Stimulated activated CD4-positive, alpha-beta T cell treated with anti-CD3 and anti-CD28 coated beads, Interleukin-1b, Interleukin-23, amount 100 ng/mL, for 24 hours (primary cell): ENCODE results near the gene PYGM.
A peak's percentile ranks its signal among the peaks of the same experiment; 100 is the strongest.

Experiments used
- DNase-seq, 4 experiments: peaks; one replicate each; pipeline ENCODE4 v3.0.0-alpha.2; 2020; ENCODE audit warnings: low read depth in 4 of 4, low spot score in 1 of 4

The PYGM gene

DNA sequence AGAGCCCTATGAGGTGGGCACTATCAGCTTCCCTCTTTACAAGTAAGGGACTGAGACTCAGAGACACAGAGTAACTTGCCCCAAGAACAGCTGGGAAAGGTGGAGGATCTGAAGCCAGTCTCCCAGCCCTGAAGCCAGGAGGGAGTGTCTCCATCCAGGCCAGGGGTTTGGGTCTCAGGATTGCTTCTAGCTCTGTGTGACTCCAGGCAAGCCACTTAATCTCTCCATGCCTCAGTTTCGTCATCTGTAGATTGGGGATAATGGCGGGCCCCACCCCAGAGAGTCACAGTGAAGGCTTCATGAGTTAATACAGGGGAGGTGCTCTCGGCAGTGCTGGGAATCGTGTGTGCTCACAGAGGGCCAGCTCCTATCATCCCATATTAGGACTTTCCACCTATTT lies 32.7 kb upstream of the PYGM start:
- no peak for DNase-seq

DNA sequence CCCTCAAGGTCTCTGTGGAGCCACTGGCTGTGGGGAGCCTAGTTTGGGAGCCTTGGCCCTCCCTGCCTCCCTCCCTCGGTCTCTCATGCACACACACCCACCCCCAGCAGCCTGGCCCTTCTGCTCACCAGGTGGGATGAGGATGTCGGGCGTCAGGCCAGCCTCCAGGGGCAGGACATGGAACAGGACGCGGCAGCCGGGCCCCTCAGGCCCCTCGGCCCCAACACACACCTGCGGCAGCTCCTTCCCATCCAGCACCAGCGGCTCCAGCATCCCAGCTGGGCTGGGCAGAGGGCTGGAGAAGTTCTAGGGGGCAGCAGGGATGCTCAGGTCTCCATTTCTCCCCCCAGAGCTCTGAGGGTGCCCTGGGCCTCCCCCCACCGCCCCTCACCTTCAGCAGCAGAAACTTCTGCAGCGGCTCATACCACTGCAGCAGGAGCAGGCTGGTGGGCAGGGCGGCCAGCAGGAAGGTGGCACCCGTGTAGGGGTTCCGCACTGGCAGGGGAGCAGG lies 32.1 kb upstream of the PYGM start:
- no peak for DNase-seq

DNA sequence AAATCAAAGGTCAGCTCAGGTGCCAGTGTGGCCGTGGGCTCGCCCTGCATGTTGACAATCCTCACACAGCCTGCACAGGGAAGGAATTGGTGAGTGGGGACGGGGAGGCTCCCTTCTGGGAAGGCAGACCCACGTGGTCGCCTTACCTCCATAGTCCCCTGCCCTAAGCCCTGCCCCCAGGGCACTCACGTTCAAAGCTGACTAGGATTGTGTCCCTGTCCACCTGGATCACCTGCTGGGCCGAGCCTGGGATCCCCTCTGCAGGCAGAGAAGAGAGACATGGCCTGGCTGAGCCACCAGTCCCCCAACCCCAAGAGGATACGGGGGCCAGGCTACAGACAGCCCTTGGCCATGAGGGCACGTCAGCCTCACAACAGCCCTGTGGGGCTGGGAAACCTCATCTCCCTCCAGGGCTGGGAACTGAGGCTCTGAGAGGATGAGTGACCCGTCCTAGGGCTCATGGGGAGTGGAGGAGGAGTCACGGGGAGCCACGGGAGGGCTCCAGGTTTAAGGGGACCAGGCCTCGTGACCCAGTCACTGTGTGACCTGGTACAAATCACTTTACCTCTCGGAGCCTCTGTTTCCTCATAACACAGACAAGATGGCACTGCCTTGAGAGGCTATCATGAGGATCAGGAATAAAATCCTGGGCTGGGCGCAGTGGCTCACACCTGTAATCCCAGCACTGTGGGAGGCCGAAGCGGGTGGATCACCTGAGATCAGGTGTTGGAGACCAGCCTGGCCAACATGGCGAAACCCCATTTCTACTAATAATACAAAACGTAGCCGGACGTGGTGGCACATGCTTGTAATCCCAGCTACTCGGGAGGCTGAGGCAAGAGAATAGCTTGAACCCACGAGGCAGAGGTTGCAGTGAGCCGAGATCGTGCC lies 30.7 kb upstream of the PYGM start:
- no peak for DNase-seq

DNA sequence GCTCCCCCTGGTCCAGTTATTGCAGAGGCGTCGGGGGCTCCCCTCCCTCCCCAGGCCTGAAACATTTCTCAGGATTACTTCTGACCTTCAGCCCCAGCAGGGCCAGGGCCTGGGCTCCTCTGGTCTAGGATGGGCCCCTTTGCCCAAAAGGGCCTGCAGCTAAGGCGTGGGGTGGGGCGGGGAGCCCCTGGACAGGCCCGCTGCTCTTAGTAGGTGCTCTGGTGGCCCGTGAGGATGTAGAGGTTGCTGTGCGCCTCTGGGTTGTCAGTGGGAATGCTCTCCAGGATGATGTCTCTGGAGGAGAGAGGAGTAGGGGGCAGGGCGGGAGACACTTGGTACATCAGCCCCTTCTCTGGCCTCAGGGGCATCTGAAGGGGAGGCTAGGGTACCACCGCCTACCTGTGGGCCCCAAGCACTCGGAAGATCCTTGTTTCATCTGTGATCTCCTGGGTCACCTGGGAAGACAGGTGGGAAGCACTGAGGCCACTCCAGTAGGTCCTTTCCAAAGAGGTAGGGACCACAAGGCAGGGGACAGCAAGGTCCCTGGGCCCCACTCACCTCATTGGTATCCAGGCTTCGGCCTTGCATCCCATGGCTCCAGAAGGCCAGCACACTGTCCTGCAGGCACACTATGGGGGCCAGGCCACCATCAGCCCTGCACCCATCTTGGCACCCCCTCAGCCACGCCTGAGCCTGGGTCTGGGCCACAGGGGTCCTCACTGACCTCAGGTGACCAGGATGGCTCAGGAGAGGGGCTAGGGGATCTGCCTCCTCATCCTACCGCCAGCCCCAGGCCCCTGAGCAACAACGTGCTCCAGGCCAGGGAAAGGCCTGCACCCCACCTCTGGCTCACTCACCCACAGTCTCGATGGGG lies 29.8 kb upstream of the PYGM start:
- no peak for DNase-seq

DNA sequence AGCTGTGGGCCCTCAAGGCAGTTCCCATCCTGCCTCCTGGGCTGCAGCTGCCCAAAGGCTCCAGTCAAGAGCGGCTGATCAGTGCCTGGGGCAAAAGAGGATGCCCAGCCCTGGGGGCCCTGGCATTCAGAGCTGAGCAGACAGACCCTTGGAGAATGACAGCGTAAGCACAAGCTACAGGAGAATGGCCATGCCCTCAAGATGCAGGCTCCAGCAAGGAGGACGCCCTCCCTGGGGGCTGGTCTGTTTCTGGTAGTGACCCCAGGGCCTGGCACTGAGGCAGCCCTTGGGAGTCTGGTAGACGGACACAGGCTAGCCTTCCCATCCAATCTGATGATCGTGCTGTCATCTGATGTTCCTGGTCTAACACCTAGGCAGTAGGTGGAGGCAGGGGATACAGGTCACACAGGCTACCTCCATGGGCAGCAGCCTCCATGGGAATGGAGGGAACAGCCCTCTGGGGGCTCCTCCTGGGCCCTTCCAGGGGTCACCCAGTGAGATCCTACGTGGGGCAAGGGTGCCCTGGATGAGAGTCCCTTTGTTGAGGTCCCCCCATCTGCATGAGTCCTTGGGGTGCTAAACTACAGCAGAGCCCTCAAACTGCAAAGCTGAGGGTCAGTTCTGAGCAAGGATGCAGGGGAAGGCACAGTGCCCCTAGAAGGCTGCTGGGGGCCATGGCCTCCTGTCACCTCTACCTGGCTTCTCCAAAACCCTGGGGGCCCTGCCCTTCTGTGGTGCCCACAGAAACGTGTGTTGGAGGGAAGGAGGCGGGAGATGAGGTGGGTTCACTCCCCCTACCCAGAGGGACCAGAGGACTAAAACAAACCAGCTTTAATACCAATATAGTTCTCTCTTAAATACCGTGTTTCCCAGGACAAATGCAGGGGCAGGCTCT lies 28.8 kb upstream of the PYGM start:
- no peak for DNase-seq

DNA sequence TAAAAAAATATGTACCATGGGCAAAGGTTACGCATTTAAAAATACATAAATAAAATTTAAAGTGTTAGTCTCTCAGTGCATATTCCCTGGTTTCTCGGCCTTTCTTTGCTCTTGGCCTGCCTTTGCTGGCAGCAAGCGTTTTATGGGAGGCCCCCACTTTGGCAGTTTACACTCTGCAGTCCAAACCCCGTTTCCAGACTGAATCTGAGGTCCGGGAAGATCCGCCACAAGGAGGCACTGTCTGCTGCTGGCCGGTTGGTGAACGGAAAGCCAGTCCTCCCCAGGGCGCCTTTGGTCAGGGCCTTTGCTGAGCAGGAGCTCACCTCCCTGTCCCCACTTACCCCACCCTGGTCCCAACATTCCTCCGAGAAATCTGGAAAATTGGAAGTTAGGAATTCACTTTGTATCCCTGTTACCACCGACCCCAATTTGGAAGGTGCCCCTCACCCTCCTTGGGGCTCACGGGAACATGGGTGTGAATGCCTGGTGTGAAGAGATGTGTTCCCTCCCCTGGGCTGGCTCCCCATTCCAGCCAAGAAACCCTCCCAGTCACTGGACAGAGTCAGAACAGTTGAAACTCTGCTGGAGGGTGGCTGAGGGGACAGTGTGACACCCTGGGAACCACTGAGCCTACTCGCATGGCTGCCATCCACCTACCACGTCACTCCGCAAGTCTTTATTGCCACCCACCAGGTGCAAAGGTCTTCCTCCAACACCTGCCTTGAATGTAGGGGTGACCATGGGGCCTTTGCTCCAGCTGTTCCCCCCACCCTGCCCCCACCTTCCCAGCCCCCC lies 27.9 kb upstream of the PYGM start:
- no peak for DNase-seq

DNA sequence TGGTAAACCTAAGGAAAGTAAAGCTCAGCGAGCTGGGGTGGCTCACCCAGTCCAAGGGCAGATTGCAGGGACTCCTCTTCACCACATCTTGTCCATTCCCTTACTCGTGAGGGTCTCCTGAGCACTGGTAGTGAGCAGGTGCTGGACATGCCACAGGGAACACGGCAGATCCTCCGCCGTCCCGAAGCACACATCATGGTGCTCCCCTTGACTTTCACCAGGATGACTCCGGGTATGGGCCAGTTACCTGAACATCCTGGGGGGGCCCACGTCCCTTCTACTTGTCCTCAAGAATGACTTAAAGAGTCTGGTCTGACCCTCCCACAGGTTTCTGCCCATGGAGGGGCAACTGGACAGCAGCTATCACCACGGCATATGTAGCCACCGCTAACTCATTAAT lies 26.5 kb upstream of the PYGM start:
- no peak for DNase-seq

DNA sequence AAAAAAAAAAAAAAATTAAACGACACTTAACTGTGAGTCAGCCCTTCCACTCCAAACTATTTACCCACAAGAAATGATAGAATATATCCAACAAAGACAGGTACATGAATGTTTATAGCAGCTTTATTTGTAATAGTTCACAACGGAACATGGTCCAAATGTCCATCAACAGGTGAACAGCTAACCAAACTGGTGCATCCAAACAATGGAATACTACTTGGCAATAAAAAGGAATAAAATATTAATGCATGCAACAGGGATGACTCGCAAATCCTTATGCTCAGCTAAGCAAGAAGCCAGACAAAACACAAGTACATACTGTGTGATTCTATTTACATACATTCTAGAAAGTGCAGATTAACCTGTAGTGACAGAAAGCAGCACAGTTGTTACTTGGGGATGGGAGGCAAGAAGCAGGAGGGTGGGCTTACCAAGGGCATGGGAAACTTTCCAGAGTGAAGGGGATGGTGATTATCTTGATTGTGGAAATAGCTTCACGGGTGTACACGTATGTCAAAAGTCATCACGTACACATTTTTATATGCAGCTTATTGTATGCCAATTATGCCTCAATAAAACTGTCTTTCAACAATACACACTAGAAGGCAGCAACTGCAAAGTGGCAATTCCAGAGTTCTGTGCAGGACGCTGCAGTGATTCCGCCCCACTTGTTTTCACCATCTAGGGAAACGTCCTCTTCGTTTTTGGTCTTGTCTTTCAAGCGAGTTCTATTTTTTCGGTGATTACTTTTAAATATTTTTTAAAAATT lies 25.2 kb upstream of the PYGM start:
- DNase-seq = no peak

DNA sequence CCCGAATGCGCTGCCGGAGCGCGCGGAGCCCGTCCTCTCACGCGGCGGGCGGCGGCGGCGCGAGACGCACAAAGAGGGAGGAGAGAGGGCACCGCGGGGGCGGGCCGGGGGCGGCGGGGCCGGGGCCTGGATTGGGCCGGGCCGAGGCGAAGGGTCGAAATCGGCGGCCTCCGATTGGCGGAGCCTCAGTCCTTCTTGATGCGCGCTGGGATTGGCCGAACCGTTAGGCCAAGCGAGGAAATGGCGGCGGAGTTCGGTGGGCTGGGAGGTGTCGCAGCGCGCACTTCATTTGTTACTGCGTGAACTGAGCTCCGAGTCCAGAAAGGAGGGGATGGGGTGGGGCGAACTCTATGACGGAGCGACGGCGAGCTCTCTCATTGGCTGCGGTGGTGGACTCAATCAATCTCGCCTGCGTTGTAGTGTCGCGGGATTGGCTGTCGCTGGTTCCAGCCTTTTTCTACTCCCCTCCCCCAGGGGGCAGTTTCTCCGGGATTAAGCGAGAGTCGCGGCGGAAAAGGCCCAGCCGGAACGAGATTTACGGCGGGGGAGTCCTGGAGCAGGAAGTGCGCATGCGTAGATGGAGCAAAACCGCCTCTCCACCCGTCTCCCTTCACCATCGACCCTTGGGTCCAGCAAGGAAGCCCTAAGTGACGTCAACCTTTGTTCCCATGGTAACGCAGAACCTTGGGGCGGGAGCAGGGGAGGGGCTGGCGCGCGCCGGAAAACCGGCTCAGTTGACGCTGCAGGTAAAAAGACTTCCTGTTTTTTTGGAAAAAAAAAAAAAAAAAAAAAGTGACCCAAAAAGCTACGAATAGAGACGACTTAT lies 18.9 kb upstream of the PYGM start, which contains the start of gene SF1:
Gene SF1, minus strand, starts transcription at position 70 of the 826 bp plus-strand sequence. CDS start 150 bp downstream, outside the sequence.
- peak; percentile 94 to 98 (median 97) for DNase-seq

DNA sequence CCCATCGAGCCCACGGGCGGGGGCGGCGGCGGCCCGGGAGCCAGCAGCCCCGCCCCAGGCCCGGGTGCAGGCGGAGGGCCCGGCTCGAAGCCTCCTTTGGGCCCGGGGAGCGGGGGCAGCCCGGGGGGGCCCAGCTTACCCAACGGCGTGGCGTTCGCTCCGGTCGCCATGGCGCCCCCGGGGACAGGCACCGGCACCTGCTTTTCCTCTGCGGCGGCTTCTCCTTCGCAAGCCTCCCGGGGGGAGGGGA lies 18.4 kb upstream of the PYGM start:
- no peak for DNase-seq

DNA sequence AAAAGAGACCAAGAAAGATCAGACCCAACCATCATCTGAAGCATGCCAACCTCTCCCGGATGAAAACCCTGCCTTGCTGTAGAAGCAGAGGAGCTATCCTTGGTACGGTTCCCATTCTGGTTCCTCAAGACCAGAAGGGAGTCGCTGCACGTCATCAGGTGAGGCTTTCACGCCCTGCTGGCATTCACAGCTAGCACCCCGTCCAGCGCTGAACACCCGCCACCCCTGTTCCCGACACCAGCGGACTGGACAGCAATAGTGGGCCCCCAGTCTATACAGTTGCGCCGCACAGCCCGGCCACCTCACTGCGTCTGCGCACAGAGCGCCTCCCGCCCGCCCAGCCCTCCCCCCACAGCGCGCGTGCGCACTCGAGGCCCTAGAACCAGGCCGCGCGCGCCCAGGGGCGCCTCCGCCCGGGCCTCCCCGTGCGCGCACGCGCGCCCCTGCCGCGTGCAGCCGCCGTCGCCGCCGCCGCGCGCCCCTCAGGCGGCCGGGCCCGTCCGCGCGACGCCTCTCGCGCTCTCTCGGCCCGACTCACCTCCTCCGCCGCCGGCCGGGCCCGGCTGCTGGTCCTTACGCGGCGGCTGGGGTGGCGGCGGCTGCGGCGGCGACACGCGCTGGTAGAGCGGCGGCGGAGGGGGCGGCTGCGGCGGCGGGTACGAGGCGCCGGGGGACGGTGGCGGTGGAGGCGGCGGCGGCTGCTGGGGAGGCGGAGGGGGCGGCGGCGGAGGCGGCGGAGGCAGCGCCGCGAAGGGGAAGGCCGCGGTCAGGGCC lies 17.9 kb upstream of the PYGM start:
- peak; percentile 56 to 74 (median 68) for DNase-seq

DNA sequence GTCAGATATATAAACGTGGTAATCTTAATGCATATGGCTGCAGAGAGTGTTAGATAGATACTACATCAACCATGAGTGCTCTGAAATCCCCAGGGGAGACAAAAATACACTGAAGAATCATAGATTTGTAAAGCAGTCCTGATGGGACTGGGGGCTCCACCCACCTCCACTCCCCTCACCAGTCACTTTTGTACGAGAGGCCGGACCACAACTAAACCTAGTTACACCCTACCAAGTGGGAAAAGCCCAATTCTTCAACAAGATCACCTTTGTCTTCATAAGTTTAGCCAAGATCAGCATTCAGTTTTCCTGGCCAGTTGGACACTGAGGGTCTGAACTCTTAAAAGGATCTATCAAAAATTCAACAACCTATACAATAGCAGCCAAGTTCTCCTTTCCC lies 17.1 kb upstream of the PYGM start:
- DNase-seq = no peak

DNA sequence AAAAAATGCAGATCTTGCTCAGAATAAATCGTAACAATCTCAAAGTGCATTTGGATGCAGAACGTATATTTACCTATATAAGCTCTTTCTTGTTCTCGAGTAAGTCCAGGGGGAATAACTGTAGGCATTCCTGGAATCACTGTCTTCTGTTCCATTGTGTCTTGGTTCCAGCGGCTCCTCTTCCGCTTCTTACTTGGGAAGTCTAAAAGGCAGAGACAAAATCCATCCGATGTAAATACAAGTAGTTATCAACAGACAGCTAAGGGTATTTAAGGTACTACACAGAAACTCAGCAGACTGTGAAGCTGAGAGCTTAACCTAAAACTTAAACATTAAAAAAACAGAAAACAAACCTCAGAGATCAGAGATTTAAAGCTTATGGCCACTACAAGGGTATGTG lies 16.7 kb upstream of the PYGM start:
- DNase-seq = no peak

DNA sequence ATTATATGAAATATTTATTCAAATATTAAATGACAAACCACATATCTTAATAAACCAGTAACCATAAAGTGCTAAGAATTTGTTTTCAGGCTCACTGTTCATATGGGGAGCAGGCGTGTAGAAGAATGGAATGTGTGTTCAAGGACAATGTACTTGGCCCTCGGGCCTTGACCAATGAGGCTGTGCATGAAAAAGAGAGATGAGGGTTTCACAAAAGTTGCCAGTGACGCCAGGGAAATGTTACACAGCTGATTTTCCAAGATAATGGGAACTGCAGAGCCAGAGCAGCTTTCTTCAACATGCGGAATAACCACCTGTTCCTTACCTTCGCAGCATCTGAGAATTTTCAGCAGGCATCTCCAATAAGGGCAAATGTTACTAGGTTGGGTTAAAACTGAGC lies 14.4 kb upstream of the PYGM start:
- DNase-seq = no peak

DNA sequence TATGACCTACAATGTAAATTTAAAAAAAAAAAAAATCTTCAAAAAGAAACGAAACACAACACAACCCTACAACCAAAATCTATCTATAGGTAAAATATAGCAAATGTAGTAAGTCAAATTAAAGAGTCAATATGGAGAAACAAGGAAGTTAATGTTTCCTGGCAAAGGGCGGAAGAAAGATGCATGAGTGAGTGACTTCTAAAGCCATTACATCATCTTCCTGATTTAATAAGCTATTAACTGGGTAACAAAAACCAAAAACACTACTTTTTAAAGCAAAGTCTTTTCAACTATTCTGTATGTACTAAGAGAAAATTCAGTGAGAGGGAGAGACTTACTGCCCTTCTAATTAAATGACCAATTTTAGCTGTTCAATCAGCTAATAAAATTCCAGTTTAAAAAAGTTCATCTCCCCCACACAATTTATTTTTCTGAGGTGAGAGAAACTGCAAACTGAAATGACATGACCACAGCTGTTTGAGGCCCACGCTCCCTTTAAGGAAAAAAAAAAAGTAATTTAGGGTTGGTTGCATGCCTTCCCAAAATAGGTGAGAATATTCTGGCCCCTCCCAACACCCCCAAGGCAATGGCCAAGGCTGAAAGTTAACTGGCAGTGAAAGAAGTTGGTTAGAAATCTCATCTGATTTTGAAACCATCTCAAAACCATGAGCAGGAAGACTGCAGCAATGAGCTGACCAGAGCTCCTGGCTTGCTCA lies 12.7 kb upstream of the PYGM start:
- DNase-seq = no peak

DNA sequence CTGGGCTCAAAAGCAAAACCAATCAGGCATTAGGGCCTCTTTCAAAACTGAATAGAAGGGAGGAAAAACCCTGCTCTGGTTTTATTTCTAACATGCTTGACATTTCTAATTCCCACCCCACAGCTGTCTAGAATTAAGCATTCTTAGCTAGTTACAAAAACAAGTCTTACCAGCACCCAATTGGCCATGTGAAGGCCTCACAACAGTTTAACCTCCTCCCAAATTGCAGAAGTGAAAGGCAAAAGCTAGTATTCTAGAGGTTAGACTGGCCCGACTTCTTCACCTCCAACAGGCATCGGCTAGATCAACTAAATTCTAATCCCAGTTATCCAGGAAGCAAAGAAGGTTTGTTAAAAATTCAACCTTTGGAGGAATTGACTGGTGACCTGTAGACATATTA lies 12.1 kb upstream of the PYGM start:
- DNase-seq = no peak

DNA sequence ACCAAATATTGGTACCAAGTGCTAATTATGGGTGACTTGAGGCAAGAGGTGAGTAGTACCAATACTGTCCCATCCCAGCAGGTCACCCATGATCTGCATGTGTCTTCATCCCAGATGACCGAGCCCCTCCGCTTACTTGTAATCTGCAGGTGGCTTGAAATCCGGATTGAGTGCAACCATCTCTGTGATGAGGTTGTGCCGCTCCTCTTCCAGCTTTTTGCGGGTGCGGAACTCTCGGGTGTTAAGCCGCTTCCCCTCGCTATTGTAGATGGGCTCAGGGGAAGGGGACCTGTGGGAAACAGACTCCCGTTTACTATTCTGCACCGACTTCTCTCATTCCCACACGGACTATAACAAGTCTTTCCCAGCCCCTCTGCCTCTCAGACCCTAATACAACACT lies 10.3 kb upstream of the PYGM start:
- DNase-seq = no peak
